HL-60 (cell line): ENCODE results near the gene AHSP.

Experiments
- DNase-seq, 2 experiments: peaks; one replicate each; pipeline ENCODE4 v3.0.0-alpha.2; 2010 to 2020; ENCODE audit warnings: low read depth in 1 of 2, low spot score in 1 of 2
- H3K27ac ChIP-seq: fragments of 250-450 bp; sonication (Bioruptor Pico); replicated peaks from 2 replicates; pipeline ENCODE4 v1.5.1; 2020; ENCODE audit warnings: mild to moderate bottlenecking, moderate library complexity
- H3K27me3 ChIP-seq: fragments of 250-450 bp; sonication (Bioruptor Pico); 2 replicates; pipeline ENCODE4 v1.5.1; 2021; ENCODE audit warnings: mild to moderate bottlenecking, moderate library complexity; ENCODE audit not compliant: insufficient read depth, poor library complexity, severe bottlenecking
- H3K4me3 ChIP-seq: replicated peaks from 2 replicates; pipeline ENCODE4 v1.5.1; 2011; ENCODE audit warnings: mild to moderate bottlenecking, control low read depth, low read length; ENCODE audit not compliant: insufficient read depth
- GABPA ChIP-seq: IDR thresholded peaks from 2 replicates; pipeline ENCODE4 v1.6.1; 2012; ENCODE audit warnings: low read depth
- POLR2AphosphoS5 ChIP-seq: IDR thresholded peaks from 2 replicates; pipeline ENCODE4 v1.6.1; 2012; ENCODE audit warnings: low read depth
- SPI1 ChIP-seq: IDR thresholded peaks from 2 replicates; pipeline ENCODE4 v1.6.1; 2012; ENCODE audit warnings: low read depth, mild to moderate bottlenecking, borderline replicate concordance
- long read RNA-seq: library from polyadenylated mRNA; unstranded; transcript quantifications from one replicate; pipeline ENCODE4 v2.0.0, GENCODE V29; 2020
- TF ChIP-seq, protein P1 (sequence below): IDR thresholded peaks from 2 replicates; pipeline ENCODE4 v1.6.1; 2012; ENCODE audit warnings: low read depth; ENCODE audit not compliant: insufficient replicate concordance
- TF ChIP-seq, protein P2 (sequence below): IDR thresholded peaks from one replicate; pipeline ENCODE4 v1.5.1; 2011; ENCODE audit warnings: low read length, control low read depth, inconsistent platforms; ENCODE audit not compliant: insufficient read depth

The AHSP gene, protein sequence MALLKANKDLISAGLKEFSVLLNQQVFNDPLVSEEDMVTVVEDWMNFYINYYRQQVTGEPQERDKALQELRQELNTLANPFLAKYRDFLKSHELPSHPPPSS
- long read RNA-seq, result 0 reads

DNA sequence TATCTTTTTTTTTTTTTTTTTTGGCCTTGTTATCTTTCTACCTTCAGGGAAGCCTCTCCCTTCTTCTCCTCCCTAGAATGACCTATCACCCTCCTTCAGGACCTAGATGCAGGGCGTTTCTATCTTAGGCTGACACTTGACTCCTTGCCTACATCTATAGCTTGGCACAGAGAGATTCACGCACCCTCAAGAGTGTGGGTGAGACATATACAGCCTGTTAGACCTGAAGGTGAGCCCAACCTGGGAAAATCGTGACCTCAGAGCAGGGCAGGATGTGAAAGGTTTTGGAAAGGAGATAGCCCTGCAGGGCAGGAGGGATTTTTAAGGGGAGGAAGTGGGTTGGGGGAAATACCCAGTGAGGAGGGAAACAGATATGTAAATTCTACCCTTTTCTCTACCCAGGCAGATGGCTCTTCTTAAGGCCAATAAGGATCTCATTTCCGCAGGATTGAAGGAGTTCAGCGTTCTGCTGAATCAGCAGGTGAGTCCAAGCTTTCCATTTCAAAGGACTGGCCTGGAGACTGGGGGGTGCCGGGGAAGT lies at the start of gene AHSP:
Gene AHSP, plus strand, starts transcription at position 167 of the 541 bp plus-strand sequence. Its CDS starts 240 bp downstream, at position 407.
- H3K27ac ChIP-seq, result no peak within 1 kb of the TSS
- TF ChIP-seq, protein P1, sequence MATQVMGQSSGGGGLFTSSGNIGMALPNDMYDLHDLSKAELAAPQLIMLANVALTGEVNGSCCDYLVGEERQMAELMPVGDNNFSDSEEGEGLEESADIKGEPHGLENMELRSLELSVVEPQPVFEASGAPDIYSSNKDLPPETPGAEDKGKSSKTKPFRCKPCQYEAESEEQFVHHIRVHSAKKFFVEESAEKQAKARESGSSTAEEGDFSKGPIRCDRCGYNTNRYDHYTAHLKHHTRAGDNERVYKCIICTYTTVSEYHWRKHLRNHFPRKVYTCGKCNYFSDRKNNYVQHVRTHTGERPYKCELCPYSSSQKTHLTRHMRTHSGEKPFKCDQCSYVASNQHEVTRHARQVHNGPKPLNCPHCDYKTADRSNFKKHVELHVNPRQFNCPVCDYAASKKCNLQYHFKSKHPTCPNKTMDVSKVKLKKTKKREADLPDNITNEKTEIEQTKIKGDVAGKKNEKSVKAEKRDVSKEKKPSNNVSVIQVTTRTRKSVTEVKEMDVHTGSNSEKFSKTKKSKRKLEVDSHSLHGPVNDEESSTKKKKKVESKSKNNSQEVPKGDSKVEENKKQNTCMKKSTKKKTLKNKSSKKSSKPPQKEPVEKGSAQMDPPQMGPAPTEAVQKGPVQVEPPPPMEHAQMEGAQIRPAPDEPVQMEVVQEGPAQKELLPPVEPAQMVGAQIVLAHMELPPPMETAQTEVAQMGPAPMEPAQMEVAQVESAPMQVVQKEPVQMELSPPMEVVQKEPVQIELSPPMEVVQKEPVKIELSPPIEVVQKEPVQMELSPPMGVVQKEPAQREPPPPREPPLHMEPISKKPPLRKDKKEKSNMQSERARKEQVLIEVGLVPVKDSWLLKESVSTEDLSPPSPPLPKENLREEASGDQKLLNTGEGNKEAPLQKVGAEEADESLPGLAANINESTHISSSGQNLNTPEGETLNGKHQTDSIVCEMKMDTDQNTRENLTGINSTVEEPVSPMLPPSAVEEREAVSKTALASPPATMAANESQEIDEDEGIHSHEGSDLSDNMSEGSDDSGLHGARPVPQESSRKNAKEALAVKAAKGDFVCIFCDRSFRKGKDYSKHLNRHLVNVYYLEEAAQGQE, result no peak
- TF ChIP-seq, protein P2, sequence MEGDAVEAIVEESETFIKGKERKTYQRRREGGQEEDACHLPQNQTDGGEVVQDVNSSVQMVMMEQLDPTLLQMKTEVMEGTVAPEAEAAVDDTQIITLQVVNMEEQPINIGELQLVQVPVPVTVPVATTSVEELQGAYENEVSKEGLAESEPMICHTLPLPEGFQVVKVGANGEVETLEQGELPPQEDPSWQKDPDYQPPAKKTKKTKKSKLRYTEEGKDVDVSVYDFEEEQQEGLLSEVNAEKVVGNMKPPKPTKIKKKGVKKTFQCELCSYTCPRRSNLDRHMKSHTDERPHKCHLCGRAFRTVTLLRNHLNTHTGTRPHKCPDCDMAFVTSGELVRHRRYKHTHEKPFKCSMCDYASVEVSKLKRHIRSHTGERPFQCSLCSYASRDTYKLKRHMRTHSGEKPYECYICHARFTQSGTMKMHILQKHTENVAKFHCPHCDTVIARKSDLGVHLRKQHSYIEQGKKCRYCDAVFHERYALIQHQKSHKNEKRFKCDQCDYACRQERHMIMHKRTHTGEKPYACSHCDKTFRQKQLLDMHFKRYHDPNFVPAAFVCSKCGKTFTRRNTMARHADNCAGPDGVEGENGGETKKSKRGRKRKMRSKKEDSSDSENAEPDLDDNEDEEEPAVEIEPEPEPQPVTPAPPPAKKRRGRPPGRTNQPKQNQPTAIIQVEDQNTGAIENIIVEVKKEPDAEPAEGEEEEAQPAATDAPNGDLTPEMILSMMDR, result no peak
- peaks cover 9% of the 10 kb centered on the region for H3K27me3 ChIP-seq
- H3K4me3 ChIP-seq, result no peak within 1 kb of the TSS
- no peak for DNase-seq

DNA sequence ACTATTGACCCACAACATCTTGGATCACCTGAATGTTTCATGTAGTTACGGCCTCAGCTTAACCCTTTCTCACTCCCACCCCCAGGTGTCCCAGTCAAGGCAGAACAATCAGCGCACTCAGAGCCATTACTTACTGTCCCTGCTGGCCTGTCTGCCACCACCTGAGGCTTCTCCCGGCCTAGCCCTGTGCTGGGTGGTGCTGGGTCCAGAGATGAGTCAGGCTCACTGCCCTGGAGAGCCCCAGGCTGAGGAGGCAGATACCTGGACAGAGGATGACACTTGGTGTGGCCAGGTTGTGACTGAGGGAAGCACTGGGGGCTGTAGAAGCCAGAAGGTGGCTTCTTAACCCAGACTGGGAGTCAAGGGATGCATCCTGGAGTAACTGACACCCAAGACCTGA lies 48.7 kb upstream of the AHSP start:
- Histone ChIP-seq H3K27ac (no peak overlapping the region), H3K27me3 (peaks cover 15% of the 10 kb centered on the region), H3K4me3 (no peak overlapping the region)
- TF ChIP-seq, protein P2, result no peak
- TF ChIP-seq GABPA, result no peak
- TF ChIP-seq POLR2AphosphoS5, result no peak
- TF ChIP-seq, protein P1, result no peak
- no peak for DNase-seq

DNA sequence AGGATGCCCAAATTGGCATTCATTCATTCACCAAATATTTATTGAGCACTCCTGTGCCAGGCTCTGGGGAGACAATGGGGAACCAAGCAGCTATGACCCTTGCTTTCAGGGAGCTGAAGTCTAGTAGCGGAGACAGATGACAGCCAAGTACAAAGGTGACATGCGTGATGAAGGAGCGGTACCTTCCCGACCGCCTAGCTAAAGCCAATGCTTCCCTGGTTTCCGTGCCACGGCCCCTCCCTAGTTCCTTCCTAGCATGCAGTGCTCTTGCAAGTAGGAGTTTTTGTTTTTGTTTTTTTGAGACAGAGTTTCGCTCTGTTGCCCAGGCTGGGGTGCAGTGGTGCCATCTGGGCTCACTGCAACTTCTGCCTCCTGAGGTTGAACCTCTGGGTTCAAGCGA lies 47.9 kb upstream of the AHSP start:
- Histone ChIP-seq H3K4me3 (no peak overlapping the region), H3K27ac (no peak overlapping the region), H3K27me3 (peaks cover 15% of the 10 kb centered on the region)
- TF ChIP-seq POLR2AphosphoS5 (no peak), SPI1 (no peak), GABPA (no peak)
- TF ChIP-seq, protein P1, result no peak
- TF ChIP-seq, protein P2, result no peak
- DNase-seq, result no peak
